GM12878 (cell line): ENCODE data around the gene NCAPD2. TPM values are rescaled to one million over a fixed set of nuclear protein-coding genes. Genes with fewer than 3 reads are reported as not detected.

Source experiments
- ATAC-seq: fragments of 200-7000 bp; cut with Tn5 transposase; 3 replicates; pipeline ENCODE4 v1.9.1; 2020; ENCODE audit warnings: mild to moderate bottlenecking, moderate library complexity
- BruUV-seq: library from RNA; stranded (reverse); fragments of 400-500 nt; replicated peaks from 2 replicates; lab custom pipeline; 2021; lab: Mats Ljungman, UMichigan
- CTCF ChIA-PET: fragments of 300-600 bp; sonication (Branson Sonifier 250); formaldehyde crosslinking; extraction: SDS; loops from one replicate; lab custom pipeline; 2021; ENCODE audit warnings: inconsistent platforms; lab: Yijun Ruan, JAX
- POLR2A ChIA-PET: fragments of 350-600 bp; formaldehyde crosslinking; extraction: SDS; loops from one replicate; lab custom pipeline; 2021; ENCODE audit warnings: inconsistent platforms; lab: Charles Lee
- RAD21 ChIA-PET: fragments of 300-600 bp; sonication (Branson Sonifier 250); formaldehyde crosslinking; loops from one replicate; lab custom pipeline; 2023; ENCODE audit warnings: antibody characterized with exemption; ENCODE audit not compliant: unreplicated experiment; lab: Charles Lee
- SMC1A ChIA-PET: fragments of 300-600 bp; sonication (Branson Sonifier 250); formaldehyde crosslinking; loops from one replicate; lab custom pipeline; 2023; ENCODE audit not compliant: unreplicated experiment, uncharacterized antibody; lab: Charles Lee
- DNase-seq: peaks from one replicate; pipeline ENCODE4 v3.0.0-alpha.2; 2011; ENCODE audit warnings: low read depth, low spot score
- FAIRE-seq: peaks from 3 replicates; lab custom pipeline; 2011; peaks lifted over from hg19 to GRCh38; lab: Jason Lieb, UNC
- H2AFZ ChIP-seq: 2 replicates; pipeline ENCODE4 v1.6.0; 2011; ENCODE audit warnings: low read depth, low read length, control low read depth; ENCODE audit not compliant: control insufficient read depth
- H3K27ac ChIP-seq: 2 replicates; pipeline ENCODE4 v1.5.1; 2011; ENCODE audit warnings: control low read depth; ENCODE audit not compliant: control insufficient read depth, insufficient read depth
- H3K27me3 ChIP-seq, 2 experiments: replicated peaks in 1 of 2; 2 replicates each; pipeline versions ENCODE4 v1.6.0 to v1.6.1; 2011; ENCODE audit warnings: low read length in 1 of 2; ENCODE audit not compliant: control insufficient read depth in 2 of 2, insufficient read depth in 2 of 2
- H3K36me3 ChIP-seq, 2 experiments: 2 replicates each; pipeline ENCODE4 v1.5.1; 2011; ENCODE audit warnings: low read length in 1 of 2; ENCODE audit not compliant: control insufficient read depth in 2 of 2, insufficient read depth in 2 of 2
- H3K4me1 ChIP-seq: 2 replicates; pipeline ENCODE4 v1.6.1; 2011; ENCODE audit warnings: mild to moderate bottlenecking, low read length, moderate library complexity, mixed read lengths; ENCODE audit not compliant: control insufficient read depth, insufficient read depth
- H3K4me2 ChIP-seq: 2 replicates; pipeline ENCODE4 v1.6.0; 2011; ENCODE audit warnings: control low read depth; ENCODE audit not compliant: control insufficient read depth, insufficient read depth
- H3K4me3 ChIP-seq: fragments of 200-600 bp; sonication (generic); 2 replicates; pipeline ENCODE4 v1.5.1; 2016
- H3K79me2 ChIP-seq: 2 replicates; pipeline ENCODE4 v1.6.0; 2011; ENCODE audit warnings: low read length; ENCODE audit not compliant: control insufficient read depth, insufficient read depth
- H3K9ac ChIP-seq: 2 replicates; pipeline ENCODE4 v1.8.0; 2011; ENCODE audit warnings: low read length, control low read depth, mixed read lengths; ENCODE audit not compliant: control insufficient read depth, insufficient read depth
- H3K9me3 ChIP-seq: replicated peaks from 3 replicates; pipeline ENCODE4 v1.5.1; 2011; ENCODE audit warnings: mild to moderate bottlenecking, low read length; ENCODE audit not compliant: control insufficient read depth, insufficient read depth
- H4K20me1 ChIP-seq: 2 replicates; pipeline ENCODE4 v1.6.0; 2011; ENCODE audit not compliant: control insufficient read depth, insufficient read depth
- CBFB ChIP-seq: IDR thresholded peaks from 2 replicates; pipeline ENCODE4 v1.6.1; 2016; ENCODE audit warnings: antibody characterized with exemption, low read depth
- FOXM1 ChIP-seq: IDR thresholded peaks from 2 replicates; pipeline ENCODE4 v1.6.1; 2012; ENCODE audit warnings: low read depth, mild to moderate bottlenecking, inconsistent platforms, low read length, moderate library complexity
- MYC ChIP-seq: IDR thresholded peaks from 2 replicates; pipeline ENCODE4 v1.6.1; 2011; ENCODE audit warnings: mild to moderate bottlenecking, low read length, moderate library complexity, inconsistent platforms; ENCODE audit not compliant: insufficient read depth, insufficient replicate concordance, insufficient read length, severe bottlenecking
- PAX5 ChIP-seq: IDR thresholded peaks from 2 replicates; pipeline ENCODE4 v1.6.1; 2011; ENCODE audit warnings: low read depth, low read length, borderline replicate concordance
- RAD51 ChIP-seq: fragments of 450-650 bp; IDR thresholded peaks from 2 replicates; pipeline ENCODE4 v1.6.1; 2016; ENCODE audit warnings: moderate library complexity, mild to moderate bottlenecking, inconsistent platforms
- SIN3A ChIP-seq: IDR thresholded peaks from 2 replicates; pipeline ENCODE4 v1.6.1; 2012; ENCODE audit warnings: low read depth, low read length, improper control_type of control experiment
- SUZ12 ChIP-seq: fragments of 200-600 bp; sonication (generic); IDR thresholded peaks from one replicate; pipeline ENCODE4 v1.6.1; 2018; ENCODE audit warnings: antibody characterized with exemption, mild to moderate bottlenecking; ENCODE audit not compliant: unreplicated experiment
- YBX1 ChIP-seq: fragments of 450-650 bp; IDR thresholded peaks from 2 replicates; pipeline ENCODE4 v1.6.1; 2016; ENCODE audit warnings: antibody characterized with exemption
- ZNF24 ChIP-seq: fragments of 450-650 bp; IDR thresholded peaks from 2 replicates; pipeline ENCODE4 v1.6.1; 2017; ENCODE audit warnings: antibody characterized with exemption, mild to moderate bottlenecking
- WGBS: methylation state at CpG from one replicate; pipeline ENCODE4 v1.1.6; 2016; ENCODE audit warnings: low lambda C conversion rate; ENCODE audit not compliant: insufficient replicate concordance, insufficient coverage; ENCODE audit errors: missing lambda C conversion rate; 5-methylcytosine and 5-hydroxymethylcytosine counted together
- in situ Hi-C: fragments of 300-500 bp; cut with MboI; formaldehyde crosslinking; loops from 9 replicates; pipeline ENCODE4 v1.14.3; 2018; ENCODE audit warnings: mixed read lengths
- intact Hi-C: fragments of 100-400 bp; cut with micrococcal nuclease; formaldehyde crosslinking; loops from one replicate; pipeline ENCODE4 v1.14.2; 2022; ENCODE audit not compliant: unreplicated experiment
- polyA plus RNA-seq, 11 experiments: library from polyadenylated mRNA; depleted of rRNA in 4 of 11; unstranded in 6 of 11; stranded (reverse) in 5 of 11; fragments of >200 nt; fragmentation: Nextera tagmentation in 4 of 11; fragmentation: Illumina TruSeq in 1 of 11; extraction: Ambion mirVana in 4 of 11; extraction: Trizol in 1 of 11; gene quantifications; 1 replicate in 1 of 11; 2 replicates in 10 of 11; pipeline versions ENCODE4 v1.2.1 to v1.2.3, GENCODE V29; 2011 to 2016; ENCODE audit warnings: inconsistent platforms in 2 of 11, missing spikeins in 2 of 11, low read depth in 1 of 11
- total RNA-seq, 4 experiments: library from RNA; depleted of rRNA in 3 of 4; stranded (reverse); fragments of >200 nt in 3 of 4; fragmentation: Illumina TruSeq in 1 of 4; extraction: Trizol in 1 of 4; gene quantifications; 2 replicates each; pipeline versions ENCODE4 v1.2.1 to v1.2.3, GENCODE V29; 2013 to 2021
- TF ChIP-seq, protein P1 (sequence below): fragments of 450-650 bp; IDR thresholded peaks from 2 replicates; pipeline ENCODE4 v1.6.1; 2017; ENCODE audit warnings: mild to moderate bottlenecking, moderate library complexity
- TF ChIP-seq, protein P2 (sequence below): fragments of 450-650 bp; formaldehyde crosslinking; IDR thresholded peaks from 2 replicates; pipeline ENCODE4 v1.4.0; 2022; ENCODE audit warnings: mild to moderate bottlenecking, moderate library complexity
- TF ChIP-seq, protein P3 (sequence below): IDR thresholded peaks from 2 replicates; pipeline ENCODE4 v1.6.1; 2011; ENCODE audit warnings: mild to moderate bottlenecking, low read depth, low read length, moderate library complexity; ENCODE audit not compliant: insufficient replicate concordance

NCAPD2 gene
- total and polyA plus RNA-seq, 10 of the 15 experiments (the other 5 are each of a cell fraction or from before 2014, with no cell fraction given), result 24.2 to 160 (median 110) TPM

DNA sequence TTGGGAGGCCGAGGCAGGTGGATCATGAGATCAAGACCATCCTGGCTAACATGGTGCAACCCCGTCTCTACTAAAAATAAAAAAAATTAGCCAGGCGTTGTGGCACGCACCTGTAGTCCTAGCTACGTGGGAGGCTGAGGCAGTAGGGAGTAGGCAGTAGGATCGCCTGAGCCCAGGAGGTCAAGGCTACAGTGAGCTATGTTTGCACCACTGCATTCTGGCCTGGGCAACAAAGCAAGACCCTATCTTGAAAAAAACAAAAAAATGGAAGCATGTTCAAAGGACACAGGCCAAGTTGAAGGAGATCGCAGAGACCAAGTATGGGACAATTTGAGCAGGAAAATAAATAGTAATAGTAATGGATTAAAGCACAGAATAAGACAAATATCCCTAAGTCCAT is 14.2 kb downstream of the NCAPD2 start:
- peaks cover 5% of the 10 kb centered on the region for H3K79me2 ChIP-seq
- H3K4me1 ChIP-seq, result no peaks in the 10 kb centered on the region
- BruUV-seq, result no TSS peak
- DNase-seq (no peak), ATAC-seq (no peak), FAIRE-seq (no peak)
- no peak overlapping the region for H2AFZ ChIP-seq
- POLR2A ChIA-PET, result interaction anchor here (0.5 kb wide), 1 partner anchor 22 kb away, joined by 7 read pairs; no protein-coding TSS in a partner anchor
- peaks cover 16 to 37% of the 10 kb centered on the region in 2 experiments for H3K36me3 ChIP-seq
- H4K20me1 ChIP-seq, result no peaks in the 10 kb centered on the region
- H3K4me2 ChIP-seq, result no peak overlapping the region
- WGBS, result 90% methylated on average over 7 of the region's 7 CpGs
- H3K4me3 ChIP-seq, result no peak overlapping the region
- RAD21 ChIA-PET, result no interaction called here
- TF ChIP-seq, protein P1, sequence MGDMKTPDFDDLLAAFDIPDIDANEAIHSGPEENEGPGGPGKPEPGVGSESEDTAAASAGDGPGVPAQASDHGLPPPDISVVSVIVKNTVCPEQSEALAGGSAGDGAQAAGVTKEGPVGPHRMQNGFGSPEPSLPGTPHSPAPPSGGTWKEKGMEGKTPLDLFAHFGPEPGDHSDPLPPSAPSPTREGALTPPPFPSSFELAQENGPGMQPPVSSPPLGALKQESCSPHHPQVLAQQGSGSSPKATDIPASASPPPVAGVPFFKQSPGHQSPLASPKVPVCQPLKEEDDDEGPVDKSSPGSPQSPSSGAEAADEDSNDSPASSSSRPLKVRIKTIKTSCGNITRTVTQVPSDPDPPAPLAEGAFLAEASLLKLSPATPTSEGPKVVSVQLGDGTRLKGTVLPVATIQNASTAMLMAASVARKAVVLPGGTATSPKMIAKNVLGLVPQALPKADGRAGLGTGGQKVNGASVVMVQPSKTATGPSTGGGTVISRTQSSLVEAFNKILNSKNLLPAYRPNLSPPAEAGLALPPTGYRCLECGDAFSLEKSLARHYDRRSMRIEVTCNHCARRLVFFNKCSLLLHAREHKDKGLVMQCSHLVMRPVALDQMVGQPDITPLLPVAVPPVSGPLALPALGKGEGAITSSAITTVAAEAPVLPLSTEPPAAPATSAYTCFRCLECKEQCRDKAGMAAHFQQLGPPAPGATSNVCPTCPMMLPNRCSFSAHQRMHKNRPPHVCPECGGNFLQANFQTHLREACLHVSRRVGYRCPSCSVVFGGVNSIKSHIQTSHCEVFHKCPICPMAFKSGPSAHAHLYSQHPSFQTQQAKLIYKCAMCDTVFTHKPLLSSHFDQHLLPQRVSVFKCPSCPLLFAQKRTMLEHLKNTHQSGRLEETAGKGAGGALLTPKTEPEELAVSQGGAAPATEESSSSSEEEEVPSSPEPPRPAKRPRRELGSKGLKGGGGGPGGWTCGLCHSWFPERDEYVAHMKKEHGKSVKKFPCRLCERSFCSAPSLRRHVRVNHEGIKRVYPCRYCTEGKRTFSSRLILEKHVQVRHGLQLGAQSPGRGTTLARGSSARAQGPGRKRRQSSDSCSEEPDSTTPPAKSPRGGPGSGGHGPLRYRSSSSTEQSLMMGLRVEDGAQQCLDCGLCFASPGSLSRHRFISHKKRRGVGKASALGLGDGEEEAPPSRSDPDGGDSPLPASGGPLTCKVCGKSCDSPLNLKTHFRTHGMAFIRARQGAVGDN, result no peak
- TF ChIP-seq RAD51, result no peak
- no peak for TF ChIP-seq CBFB
- TF ChIP-seq, protein P2, sequence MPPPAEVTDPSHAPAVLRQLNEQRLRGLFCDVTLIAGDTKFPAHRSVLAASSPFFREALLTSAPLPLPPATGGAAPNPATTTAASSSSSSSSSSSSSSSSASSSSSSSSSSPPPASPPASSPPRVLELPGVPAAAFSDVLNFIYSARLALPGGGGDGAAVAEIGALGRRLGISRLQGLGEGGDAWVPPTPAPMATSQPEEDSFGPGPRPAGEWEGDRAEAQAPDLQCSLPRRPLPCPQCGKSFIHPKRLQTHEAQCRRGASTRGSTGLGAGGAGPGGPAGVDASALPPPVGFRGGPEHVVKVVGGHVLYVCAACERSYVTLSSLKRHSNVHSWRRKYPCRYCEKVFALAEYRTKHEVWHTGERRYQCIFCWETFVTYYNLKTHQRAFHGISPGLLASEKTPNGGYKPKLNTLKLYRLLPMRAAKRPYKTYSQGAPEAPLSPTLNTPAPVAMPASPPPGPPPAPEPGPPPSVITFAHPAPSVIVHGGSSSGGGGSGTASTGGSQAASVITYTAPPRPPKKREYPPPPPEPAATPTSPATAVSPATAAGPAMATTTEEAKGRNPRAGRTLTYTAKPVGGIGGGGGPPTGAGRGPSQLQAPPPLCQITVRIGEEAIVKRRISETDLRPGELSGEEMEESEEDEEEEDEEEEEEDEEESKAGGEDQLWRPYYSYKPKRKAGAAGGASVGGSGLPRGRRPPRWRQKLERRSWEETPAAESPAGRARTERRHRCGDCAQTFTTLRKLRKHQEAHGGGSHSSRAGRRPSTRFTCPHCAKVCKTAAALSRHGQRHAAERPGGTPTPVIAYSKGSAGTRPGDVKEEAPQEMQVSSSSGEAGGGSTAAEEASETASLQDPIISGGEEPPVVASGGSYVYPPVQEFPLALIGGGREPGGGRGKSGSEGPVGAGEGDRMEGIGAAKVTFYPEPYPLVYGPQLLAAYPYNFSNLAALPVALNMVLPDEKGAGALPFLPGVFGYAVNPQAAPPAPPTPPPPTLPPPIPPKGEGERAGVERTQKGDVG, result no peak
- no peak for TF ChIP-seq YBX1
- no peak for TF ChIP-seq SUZ12
- TF ChIP-seq PAX5, result no peak
- no peak for TF ChIP-seq FOXM1
- TF ChIP-seq, protein P3, sequence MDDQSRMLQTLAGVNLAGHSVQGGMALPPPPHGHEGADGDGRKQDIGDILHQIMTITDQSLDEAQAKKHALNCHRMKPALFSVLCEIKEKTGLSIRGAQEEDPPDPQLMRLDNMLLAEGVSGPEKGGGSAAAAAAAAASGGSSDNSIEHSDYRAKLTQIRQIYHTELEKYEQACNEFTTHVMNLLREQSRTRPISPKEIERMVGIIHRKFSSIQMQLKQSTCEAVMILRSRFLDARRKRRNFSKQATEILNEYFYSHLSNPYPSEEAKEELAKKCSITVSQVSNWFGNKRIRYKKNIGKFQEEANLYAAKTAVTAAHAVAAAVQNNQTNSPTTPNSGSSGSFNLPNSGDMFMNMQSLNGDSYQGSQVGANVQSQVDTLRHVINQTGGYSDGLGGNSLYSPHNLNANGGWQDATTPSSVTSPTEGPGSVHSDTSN, result no peak
- no peak for TF ChIP-seq ZNF24
- TF ChIP-seq MYC, result no peak
- TF ChIP-seq SIN3A, result no peak
- in situ Hi-C loops, result no loop called here
- H3K9ac ChIP-seq, result no peak overlapping the region
- H3K27ac ChIP-seq, result no peak overlapping the region
- SMC1A ChIA-PET, result interaction anchor here (1.2 to 1.5 kb wide), 3 partner anchors 11 to 96 kb away, joined by 3 to 4 read pairs (median 3); no protein-coding TSS in a partner anchor
- intact Hi-C loops, result no loop called here
- H3K27me3 ChIP-seq, result no peaks in the 10 kb centered on the region
- CTCF ChIA-PET, result interaction anchor here (1.7 kb wide), 1 partner anchor 30 kb away, joined by 10 read pairs; no protein-coding TSS in a partner anchor
- no peaks in the 10 kb centered on the region for H3K9me3 ChIP-seq
